HG02763 (cell line): Measurements from ENCODE around the gene CRACR2B.

Experiments used
- ATAC-seq: cut with Tn5 transposase; IDR thresholded peaks from one replicate; pipeline ENCODE4 v1.9.1; 2021; ENCODE audit warnings: mild to moderate bottlenecking, moderate library complexity; ENCODE audit not compliant: unreplicated experiment

Gene CRACR2B

DNA sequence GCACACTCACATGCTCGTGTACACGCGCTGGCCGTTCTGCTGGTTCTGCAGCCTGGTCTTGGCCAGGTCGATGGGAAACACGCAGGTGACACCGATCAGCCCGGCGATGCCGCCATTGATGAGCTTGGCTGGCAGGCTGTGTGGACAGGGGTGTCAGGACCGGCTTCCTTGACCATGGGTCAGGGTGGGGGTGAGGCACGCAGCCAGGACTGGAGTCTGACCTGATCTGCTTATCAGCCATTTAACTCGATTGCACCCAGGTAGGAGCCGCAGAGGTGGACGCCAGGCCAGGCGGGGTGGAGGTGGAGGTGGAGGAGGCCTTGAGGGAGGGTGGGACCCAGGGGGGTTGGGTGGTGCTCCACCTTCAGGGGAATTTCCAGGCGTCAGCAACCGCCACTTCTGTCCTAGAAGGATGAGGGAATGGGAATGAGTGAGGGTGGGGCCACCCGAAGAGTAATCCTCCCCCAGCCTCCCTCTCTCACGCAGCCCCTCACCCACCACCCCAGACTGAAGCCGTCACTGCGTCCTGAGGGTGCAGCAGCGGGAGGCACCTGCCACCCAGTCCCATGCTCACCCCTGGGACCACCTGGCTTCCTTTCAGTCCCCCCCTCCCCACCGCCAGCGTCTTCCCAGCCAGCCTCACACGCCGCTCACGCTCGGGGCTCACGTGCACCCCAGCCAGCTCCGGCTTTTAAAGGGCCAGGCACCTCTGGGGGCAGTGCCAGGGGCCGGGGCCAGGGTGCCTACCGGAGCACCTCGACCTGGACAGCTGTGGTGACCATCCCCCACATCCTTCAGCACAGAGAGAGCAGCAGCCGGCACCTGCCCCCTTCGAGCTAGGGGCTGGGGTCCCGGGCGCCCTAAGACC lies 32.7 kb upstream of the CRACR2B start:
- no peak for ATAC-seq

DNA sequence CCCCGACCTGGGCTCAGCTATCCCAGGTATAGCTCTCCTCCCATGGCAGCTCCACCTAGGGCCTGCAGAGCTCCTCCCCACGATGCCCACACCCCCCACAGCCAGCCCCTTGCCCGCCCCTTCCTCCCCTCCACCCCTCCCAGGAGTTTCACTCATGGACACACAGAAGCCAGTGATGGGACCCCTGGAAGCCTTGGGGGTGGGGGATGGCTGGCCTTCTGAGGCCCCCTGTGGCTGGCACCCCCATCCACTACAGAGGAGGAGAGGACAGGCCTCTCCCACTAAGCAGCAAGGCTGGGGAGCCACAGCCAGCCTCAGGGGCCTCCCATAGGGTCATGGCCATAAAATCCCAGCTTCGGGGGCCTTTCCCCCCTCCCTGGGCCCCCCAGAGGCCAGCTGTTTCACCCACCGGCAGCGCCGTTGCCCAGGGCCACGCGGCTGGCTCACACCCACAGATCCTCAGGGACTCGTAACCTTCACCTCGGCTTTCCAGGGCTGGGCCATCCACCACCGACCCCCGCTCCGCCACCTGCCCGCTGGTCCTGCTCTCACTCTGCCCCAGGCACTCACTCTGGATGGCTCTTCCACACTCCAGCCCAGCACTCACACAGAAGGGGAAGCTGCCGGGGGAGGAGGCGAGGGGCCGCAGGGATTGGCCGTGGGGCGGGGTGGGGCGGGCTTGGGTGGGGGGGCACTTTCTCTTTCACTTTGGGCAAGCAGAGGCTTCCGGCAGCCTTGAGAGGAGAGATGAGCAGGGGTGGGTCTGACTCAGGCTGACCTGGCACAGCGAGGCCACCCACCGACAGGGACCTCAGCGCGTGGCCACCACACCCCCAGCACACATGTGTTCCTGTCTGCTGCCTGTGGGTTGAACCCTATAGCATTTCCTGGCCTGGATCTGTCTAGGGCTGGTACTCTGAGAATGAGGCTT lies 31.8 kb upstream of the CRACR2B start:
- no peak for ATAC-seq

DNA sequence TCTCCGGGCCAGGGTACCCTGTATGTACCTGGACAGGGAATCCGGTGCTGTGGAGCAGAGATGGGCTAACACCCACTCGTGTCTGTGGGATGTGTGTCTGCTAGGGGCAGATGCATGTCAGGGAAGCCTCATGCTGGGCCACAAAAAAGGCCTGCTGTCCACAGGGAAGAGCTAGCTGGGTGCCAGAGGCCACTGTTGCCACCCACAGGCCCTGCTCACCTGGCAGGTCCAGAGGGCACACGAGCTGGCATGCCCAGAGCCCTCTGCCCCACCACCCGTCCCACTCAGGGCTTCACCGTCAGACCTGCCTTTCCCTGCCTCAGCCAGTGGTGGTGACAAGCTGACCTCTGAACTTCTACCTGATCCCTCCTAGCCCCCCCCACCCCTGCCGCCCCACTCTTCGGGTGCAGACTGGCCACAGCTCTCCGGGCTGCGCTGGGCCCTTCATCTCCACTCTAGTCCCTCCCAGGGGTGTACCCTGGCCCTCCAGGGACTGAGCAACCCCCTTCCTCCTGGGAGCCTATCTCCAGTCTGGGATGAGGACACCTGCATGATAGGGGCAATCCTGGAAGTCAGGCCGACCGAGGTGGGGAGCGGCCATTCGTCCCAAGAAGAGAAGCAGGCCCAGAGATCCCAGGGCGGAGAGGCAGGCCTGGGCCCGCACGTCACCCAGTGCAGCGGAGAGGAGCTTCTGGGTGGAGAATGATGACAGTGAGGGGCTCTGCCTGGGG lies 31.0 kb upstream of the CRACR2B start:
- ATAC-seq, result no peak

DNA sequence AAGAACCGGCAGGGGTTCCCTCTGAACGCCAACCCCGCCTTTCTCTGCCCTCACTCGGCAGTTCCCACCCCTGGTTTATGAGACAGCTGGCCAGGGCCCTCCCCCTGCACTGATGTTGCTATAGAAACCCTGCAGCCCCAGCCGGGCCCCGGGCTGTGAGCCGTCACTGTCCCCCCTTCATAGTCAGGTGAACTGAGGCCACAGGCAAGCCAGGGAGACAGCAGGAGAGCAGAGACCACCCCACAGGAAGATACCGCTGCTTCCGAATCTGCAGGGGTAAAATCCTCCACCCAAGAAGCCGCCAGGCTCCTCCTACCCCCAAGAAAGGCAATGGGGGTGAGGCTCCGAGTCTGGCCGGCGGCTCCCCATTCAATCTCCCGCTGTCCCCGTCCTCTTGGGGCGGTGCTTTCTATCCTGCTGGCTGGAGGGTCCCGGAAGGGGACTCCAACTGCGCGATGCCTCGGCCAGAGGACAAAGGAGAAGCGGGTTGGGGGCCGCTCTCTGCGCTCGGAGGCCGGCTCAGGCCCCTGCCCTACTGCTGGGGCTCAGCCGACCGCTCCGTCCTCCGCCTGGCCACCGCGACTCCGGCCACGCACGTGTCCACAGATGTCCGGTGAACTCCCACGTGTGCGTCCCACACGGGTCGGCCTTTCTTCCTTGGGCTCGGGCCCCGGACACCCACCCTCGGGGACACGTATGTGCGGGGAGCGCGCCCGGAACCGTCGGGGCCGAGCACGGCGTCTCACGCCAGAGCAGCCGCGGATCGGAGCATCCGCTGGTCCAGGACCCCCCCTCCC lies 30.2 kb upstream of the CRACR2B start:
- peak; percentile 33 for ATAC-seq

DNA sequence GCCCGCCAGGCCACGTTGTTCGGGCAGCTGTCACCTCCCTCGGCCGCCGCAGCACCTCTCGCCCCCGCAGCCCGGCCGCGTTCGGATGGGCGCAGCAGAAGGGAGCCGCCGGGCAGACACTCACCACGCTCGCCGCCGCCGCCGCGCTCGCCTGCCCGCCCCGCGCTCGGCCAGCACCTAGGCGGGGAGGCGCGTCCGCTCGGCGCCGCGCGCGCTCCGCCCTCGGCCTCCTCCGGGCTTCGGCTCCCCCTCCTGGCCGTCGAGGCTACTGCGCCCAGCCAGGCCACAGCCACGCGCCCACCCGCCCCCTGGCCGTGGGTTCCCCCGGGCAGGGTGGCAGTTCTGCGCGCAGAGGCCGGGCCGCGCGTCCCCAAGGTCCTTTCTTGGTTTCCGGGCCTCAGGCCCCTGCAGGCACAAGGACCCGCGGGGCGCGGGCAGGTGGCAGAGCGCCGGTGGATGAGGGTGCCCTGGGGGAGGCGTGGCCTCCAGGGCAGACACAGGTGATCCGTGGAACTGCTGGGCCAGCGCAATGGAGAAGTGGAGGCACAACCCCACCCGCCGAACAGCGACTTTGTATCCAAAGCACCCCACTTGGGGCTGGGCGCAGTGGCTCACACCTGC lies 29.5 kb upstream of the CRACR2B start, which contains the start of gene SLC25A22:
SLC25A22 (minus strand) TSS at position 189 of the 621 bp plus-strand sequence. CDS start 3,275 bp downstream, outside the sequence.
- ATAC-seq, result peak; percentile 69

DNA sequence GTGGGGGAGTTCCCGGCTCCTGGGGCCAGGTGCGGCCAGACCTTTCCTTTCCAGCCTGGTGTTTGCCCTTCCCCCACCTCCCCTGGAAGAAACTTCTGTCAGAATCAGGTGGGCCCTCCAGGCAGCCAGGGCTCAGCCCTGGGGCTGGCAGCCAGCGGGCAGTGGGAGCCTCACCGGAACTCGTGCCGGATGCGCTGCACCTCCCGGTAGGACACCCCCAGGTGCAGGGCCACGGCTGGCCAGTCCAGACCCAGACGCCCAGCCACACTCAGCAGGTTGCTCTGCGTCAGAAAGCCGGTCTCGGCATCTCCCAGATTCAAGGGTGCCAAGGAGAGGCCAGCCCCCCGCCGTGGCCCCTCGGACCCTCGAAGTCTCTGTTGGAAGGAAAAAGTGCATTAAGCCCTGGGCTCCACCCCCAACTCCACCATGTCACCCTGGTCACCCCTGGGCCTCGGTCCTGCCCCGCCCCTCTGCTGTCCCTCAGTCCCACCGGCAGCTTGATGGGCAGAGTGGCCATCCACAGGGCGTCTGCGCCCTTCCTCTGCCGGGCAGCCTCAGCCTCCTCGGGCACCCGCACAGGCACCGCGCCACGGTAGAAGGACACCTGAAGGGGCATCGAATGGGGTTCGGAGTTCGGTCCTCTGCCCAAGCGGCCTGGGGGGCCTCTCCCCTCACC lies 27.9 kb upstream of the CRACR2B start:
- ATAC-seq, result no peak

DNA sequence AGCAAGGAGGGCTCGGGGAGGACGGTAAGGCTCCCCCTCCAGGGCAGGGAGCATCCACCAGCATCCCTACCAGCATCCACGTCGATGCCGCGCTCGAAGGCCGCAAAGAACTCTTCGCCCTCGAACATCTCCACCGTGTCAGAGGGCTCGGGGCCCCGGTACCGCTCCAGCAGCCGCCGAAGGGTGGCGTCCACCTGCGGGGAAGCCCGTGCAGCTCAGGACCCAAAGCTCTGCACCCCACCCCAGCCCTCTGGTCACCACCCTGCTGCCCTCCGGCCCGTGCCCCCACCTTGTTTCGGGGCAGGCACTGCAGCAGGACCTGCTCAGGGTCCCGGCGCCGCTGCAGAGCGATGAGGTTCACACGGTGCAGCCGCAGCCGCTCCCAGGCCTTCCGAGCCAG lies 27.2 kb upstream of the CRACR2B start:
- ATAC-seq, result no peak

DNA sequence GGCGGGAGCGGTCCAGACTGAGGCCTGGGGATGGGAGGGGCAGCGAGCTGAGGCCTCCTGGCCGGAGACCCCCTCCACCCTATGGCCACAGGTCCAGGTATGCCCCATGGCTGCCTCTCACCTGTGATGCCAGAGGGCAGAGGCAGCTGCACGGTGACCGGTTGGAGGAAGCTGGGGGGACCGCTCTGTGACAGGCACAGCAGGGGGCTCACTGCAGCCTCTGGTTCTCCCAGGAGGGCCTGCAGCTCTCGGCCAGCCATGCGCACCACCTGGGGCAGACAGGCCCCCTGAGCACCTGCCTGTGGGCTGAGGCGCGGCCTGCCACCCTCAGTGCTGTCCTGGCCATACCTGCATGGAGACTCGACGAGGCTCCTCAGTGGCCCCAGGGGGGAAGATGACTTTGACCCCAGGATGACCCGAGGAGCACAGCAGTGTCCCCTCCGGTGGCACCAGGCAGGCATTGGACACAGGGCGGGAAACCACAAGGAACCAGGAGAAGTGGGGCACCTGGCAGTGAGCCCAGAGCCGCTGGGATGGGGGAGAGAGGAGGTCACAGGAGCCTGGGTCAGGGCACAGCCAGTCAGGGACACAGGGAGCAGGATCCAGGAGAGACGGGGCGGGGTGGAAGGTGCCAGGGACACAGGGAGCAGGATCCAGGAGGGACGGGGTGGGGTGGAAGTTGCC lies 26.5 kb upstream of the CRACR2B start:
- no peak for ATAC-seq

DNA sequence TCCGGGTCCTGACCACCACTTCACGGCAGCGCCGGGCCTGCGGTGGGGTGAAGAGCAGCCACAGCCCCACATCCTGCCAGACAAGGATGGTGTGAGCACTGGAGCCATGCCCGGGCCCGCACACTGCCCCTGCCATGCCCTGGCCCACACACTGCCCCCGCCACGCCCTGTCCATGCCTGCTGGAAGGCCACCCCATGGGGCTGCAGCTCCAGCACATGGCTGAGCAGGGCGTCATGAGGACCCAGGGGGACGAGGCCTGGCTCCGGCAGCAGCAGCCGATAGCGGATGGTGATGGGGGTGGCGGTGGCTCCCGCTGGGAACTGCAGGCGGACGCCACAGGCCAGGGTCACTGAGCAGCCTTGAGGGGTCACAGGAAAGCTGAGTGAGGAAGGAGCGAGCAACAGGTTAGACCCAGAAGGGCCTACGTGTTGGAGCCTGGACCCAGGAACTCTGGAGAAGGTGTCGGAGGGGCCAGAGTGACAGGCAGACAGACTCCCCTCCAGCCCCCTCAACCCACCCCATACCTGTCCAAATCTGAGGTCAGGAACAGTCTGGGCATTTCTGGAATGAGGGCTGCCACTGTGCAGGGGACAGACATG lies 25.6 kb upstream of the CRACR2B start:
- no peak for ATAC-seq

DNA sequence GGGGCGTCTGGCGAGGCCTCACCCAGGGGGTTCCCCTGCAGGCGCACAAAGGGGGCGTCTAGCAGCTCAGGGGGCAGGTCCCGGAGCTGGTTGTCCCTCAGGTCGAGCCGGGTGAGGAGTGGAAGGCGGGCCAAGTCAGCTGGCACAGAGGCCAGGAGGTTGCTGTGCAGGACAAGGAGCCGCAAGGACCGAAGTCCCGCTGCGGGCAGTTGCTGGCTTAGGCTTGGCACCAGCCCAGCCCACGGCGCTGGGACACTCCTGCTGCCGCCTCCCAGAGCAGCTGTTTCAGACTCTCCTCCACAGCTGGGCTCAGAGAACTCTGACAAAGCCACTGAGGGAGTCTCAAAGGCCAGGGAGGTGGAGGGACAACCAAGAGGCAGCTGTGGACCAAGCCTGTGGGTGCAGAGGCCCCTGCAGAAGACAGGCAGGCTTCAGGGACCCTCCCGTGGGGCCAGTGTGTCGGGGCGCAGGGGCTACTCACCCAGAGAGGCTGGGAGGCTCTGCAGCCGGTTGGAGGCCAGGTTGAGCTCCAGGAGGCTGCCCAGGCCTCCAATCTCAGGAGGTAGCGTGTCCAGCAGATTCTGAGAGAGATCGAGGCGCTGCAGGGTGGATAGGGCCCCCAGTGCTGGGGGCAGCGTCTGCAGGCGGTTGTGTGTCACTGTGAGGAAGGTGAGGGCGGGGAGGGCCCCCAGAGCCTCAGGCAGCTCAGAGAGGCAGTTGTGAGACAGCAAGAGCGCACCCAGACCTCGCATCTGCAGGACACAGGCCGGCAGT lies 24.8 kb upstream of the CRACR2B start:
- no peak for ATAC-seq

DNA sequence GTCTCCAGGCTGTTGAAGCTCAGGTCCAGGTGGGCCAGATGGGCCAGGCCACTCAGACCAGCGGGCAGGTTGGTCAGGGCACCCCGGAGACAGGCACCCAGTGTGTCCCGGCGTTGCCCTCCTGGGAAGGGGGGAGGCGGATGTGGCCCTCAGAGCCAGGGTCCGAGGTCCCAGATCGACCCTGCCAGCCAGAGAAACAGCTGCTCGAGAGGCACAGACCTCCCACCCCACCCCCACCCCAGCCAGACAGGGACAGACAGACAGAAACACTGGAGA lies 24.3 kb upstream of the CRACR2B start:
- ATAC-seq, result no peak

DNA sequence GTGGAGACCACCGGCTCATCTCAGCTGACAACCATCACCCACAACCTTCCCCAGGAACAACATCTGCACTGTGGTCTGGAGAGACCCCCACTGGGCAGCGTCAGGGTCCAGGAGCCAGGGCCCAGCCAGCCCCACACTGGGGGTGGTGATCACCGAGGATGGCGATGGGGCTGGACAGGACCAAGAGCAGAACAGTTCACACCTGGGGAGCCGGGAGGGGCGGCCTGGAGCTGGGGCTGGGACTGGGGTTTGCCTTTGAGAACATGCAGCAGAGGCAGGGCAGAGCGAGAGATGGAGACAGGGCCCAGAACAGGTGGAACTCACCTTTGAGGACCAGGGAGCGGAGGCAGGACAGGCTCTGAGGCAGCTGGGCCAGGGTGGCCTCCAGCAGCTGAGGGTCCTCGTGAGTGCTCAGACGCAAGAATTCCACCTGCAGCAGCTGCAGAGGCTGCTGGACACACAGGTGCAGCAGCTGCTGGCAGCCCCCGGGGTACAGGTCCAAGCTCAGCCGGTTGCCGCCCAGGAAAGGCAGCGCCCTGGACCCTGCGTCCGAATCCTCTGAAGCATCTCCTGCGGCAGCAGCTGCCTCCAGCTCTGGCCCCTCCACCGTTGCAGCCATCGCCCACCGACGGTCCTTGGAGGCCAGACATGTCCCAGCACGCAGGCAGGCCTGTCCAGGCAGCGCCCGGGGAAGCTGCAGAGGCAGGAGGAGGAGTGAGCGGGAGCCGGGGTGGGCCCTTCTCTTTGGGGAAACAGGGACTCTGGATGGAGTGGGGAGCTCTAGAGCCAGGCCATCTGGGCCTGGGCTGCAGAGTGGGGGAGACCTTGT lies 23.7 kb upstream of the CRACR2B start:
- no peak for ATAC-seq

DNA sequence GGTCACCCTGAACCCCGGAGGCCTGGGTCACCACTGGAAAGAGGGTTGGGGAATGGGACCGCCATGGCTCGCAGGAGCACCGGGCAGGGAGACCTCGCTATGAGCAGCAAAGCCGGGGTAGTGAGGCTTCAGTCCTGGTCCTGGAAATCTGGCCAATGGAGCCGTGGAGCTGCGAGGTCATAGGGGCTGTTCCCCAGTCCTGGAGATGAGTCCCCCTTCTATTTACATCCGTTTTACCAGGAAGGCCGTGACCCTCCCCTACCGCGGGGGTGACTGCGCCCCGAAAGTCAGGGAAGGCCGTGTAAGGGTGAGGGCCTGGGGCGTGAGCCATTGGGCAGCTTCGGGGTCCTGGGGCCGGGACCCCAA lies 23.1 kb upstream of the CRACR2B start:
- no peak for ATAC-seq

DNA sequence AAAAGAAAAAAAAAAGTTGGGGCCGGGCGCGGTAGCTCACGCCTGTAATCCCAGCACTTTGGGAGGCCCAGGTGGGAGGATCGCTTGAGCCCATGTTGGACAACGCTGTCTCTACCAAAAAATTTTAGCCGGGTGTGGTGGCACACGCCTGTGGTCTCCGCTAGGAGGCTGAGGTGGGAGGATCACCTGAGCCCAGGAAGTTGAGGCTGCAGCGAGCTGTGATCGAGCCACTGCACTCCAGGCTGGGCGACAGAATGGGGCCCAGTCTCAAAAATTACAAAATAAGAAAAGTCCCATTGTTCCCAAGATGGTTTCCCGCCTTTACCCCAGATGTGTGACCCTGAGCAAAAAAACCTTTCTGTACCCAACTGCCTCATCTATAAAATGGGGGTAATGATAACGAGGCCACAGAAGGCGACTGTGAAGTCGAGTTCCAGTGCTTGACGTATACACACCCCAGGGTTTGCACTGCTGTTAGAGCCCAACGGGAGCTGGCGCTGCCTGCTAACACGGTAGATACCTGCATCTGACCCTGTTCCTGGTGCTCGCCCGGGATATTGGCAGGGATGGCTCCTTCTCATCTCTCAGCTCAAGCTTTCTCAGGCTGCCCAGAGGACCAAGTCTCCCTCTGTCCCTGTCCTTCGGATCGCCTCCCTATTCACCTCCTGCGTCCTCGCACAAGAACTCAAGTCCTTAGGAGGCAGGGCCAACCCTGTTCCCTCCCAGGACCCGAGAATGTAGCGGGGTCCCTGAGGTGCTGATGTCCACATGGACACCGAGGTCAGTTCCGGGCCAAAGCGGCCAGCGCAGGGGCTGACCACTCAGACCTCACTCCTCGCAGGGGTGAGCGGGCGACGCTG lies 19.1 kb upstream of the CRACR2B start:
- no peak for ATAC-seq

DNA sequence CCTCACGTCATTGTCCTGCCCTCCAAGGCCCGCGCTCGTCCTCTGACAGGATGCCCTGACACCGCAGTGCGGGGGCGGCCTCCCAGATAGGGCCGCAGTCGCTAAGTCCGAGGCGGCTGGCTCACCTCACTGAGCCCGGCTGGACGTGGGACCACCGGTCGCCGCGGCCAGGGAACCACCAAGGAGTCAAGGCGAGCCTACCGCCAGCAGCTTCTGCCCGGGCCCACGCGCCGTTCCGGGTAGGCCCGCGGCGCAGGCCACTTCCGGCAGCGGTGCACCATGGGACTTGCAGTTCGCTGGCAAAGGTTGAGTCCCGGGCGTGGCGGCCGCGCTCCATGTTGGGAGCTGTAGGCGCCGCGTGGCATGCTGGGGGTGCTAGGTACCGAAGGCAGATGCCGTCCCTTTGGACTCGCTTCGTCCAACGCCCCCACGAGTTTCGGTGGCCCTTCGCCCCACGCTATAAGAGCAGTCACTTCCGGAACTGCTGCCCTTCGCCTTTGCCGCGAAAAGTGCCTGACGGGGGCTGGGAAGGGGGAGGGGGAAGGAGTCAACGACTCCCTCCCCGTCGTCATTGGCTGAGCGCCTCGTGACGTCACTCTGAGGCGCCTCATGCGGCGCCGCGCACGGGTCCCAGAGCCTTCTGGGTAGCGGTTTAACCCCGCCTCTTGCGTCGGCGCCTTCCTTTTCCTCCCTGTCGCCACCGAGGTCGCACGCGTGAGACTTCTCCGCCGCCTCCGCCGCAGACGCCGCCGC lies 18.3 kb upstream of the CRACR2B start, which contains the start of gene RPLP2:
RPLP2 (plus strand) TSS at position 681 of the 753 bp plus-strand sequence. CDS start 268 bp downstream, outside the sequence.
- peak; percentile 71 for ATAC-seq
